ENCODE results near the gene PTP4A2. TPM values are rescaled to one million over a fixed set of nuclear protein-coding genes. Genes with fewer than 3 reads are reported as not detected.

PTP4A2 gene
- total and polyA plus RNA-seq, 10 of the 15 experiments (the other 5 are each of a cell fraction or from before 2014, with no cell fraction given), result 180 to 909 (median 375) TPM

- TF ChIP-seq NFYB (IDR thresholded peaks at IDR 0.05; ENCODE audit: insufficient read depth, low read depth, low read length) (no peak), FOXM1 (IDR thresholded peaks at IDR 0.05; ENCODE audit: low read depth, low read length) (peak; percentile 92; the same call in 1 of the 2 replicates), IRF5 (IDR thresholded peaks at IDR 0.05; ENCODE audit: borderline replicate concordance) (no peak)
Observed at GRCh38 chr1:31912839-31913239, 25.3 kb downstream of the PTP4A2 start (continued).

GRCh38 chr1:31911994-31912780 lies 26.0 kb downstream of the PTP4A2 start:
- Histone ChIP-seq H4K20me1 (ENCODE audit: control insufficient read depth, insufficient read depth) (no peaks in the 10 kb centered on the region), H3K4me1 (ENCODE audit: control insufficient read depth, insufficient read depth, low read length) (peaks cover 29% of the 10 kb centered on the region), H3K9ac (ENCODE audit: control insufficient read depth, insufficient read depth, low read length) (no peak overlapping the region), H3K27ac (ENCODE audit: control insufficient read depth, insufficient read depth) (peak overlapping the region; percentile 38; the same call in 1 of the 2 replicates), H2AFZ (ENCODE audit: control insufficient read depth, low read depth, low read length) (no peak overlapping the region), H3K79me2 (ENCODE audit: control insufficient read depth, insufficient read depth, low read length) (peaks cover 67% of the 10 kb centered on the region), H3K36me3 (ENCODE audit: control insufficient read depth in 2 of 2, insufficient read depth in 2 of 2, low read length in 1 of 2) (peaks cover 13 to 33% of the 10 kb centered on the region in 2 experiments), H3K9me3 (replicated peaks; ENCODE audit: control insufficient read depth, insufficient read depth, low read length) (no peaks in the 10 kb centered on the region), H3K4me2 (ENCODE audit: control insufficient read depth, insufficient read depth) (peak overlapping the region; percentile 56), H3K4me3 (no peak overlapping the region; the same call in 1 of the 2 replicates), H3K27me3 (replicated peaks in 1 of 2; ENCODE audit: control insufficient read depth in 2 of 2, insufficient read depth in 2 of 2, low read length in 1 of 2) (no peaks in the 10 kb centered on the region)
- DNase-seq (ENCODE audit: low read depth, low spot score) (no peak), FAIRE-seq (no peak), ATAC-seq (no peak)
- WGBS (ENCODE audit: insufficient coverage, insufficient replicate concordance, low lambda C conversion rate, missing lambda C conversion rate), result 51% methylated on average over 2 of the region's 2 CpGs
- ChIA-PET CTCF (interaction anchor here (1.0 to 6.3 kb wide), 9 partner anchors 8 to 52 kb away, joined by 4 to 38 read pairs (median 7); partner anchors contain the start of gene PTP4A2), RAD21 (ENCODE audit: unreplicated experiment) (interaction anchor here (0.8 to 4.0 kb wide), 14 partner anchors 14 to 79 kb away, joined by 3 to 25 read pairs (median 6); partner anchors contain the start of gene PTP4A2), SMC1A (ENCODE audit: uncharacterized antibody, unreplicated experiment) (interaction anchor here (0.7 to 7.5 kb wide), 19 partner anchors 8 to 85 kb away, joined by 3 to 67 read pairs (median 9); no protein-coding TSS in a partner anchor), POLR2A (interaction anchor here (0.7 to 2.7 kb wide), 9 partner anchors 12 to 31 kb away, joined by 3 to 25 read pairs (median 5); partner anchors contain the start of gene PTP4A2)
- intact Hi-C loops (cut with micrococcal nuclease; ENCODE audit: unreplicated experiment) (loop anchor here (10.0 kb wide), 1 partner anchor 53 kb away; no protein-coding TSS in a partner anchor), in situ Hi-C loops (cut with MboI) (no loop called here)
- BruUV-seq (replicated peaks), result no TSS peak
- TF ChIP-seq BCL3 (IDR thresholded peaks at IDR 0.05; ENCODE audit: borderline replicate concordance, insufficient read depth, low read depth, low read length, poor library complexity, severe bottlenecking), result no peak
- TF ChIP-seq BMI1 (IDR thresholded peaks at IDR 0.05; ENCODE audit: borderline replicate concordance), result no peak
- no peak for TF ChIP-seq E4F1 (IDR thresholded peaks at IDR 0.05; ENCODE audit: borderline replicate concordance, partially characterized antibody)
- TF ChIP-seq REST (IDR thresholded peaks at IDR 0.05; ENCODE audit: low read depth, low read length), result no peak
- TF ChIP-seq BACH1 (IDR thresholded peaks at IDR 0.05; ENCODE audit: borderline replicate concordance), result no peak
- TF ChIP-seq MTA3 (IDR thresholded peaks at IDR 0.05; ENCODE audit: borderline replicate concordance, low read length), result no peak
- no peak for TF ChIP-seq IKZF1 (conservative IDR thresholded peaks at IDR 0.05)
- TF ChIP-seq CREB1 (IDR thresholded peaks at IDR 0.05; ENCODE audit: low read depth), result no peak

Data from GM12878 (cell line).